ENCODE results near the gene CACNA1S.
A peak's percentile ranks its signal among the peaks of the same experiment; 100 is the strongest.

Gene CACNA1S

GRCh38 chr1:201145816-201146215 lies 33.6 kb upstream of the CACNA1S start:
- Histone ChIP-seq H3K4me3 (ENCODE audit: low read depth, low read length) (no peak overlapping the region), H3K27me3 (ENCODE audit: insufficient read depth, low read depth, severe bottlenecking) (no peaks in the 10 kb centered on the region), H3K36me3 (peaks cover 100% of the 10 kb centered on the region), H3K9me3 (ENCODE audit: severe bottlenecking) (no peaks in the 10 kb centered on the region), H3K27ac (peak overlapping the region; percentile 59)
- DNase-seq: peak; percentile 12
- no peak for TF ChIP-seq CTCF (IDR thresholded peaks at IDR 0.05; ENCODE audit: low read depth, low read length)

DNA sequence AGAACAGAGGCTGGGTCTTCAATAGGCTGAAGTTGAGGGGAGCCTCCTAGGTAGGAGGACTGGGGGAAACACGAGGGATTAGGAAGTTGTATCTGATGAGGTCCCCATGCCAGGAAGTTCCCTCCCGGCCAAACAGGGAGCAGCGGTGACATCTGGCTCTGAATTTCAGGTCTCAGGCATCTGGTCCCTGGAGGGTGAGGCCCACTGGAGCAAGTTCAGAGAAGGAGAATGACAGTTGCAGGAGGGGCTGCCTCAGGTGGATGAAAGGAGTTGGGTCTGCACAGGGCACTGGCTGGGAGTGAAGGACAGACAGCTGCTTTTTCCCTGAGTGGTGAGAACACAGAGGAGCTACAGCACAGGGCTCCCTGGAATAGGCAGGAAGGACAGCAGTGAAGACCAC lies 32.9 kb upstream of the CACNA1S start:
- Histone ChIP-seq H3K4me3 (ENCODE audit: low read depth, low read length) (no peak overlapping the region), H3K27ac (peak overlapping the region; percentile 59), H3K9me3 (ENCODE audit: severe bottlenecking) (no peaks in the 10 kb centered on the region), H3K27me3 (ENCODE audit: insufficient read depth, low read depth, severe bottlenecking) (no peaks in the 10 kb centered on the region), H3K36me3 (peaks cover 100% of the 10 kb centered on the region)
- DNase-seq: peak; percentile 59
- TF ChIP-seq CTCF (IDR thresholded peaks at IDR 0.05; ENCODE audit: low read depth, low read length): no peak

- H3K4me3 ChIP-seq (ENCODE audit: low read depth, low read length): no peak overlapping the region
- no peaks in the 10 kb centered on the region for H3K9me3 ChIP-seq (ENCODE audit: severe bottlenecking)
- peak overlapping the region; percentile 59 for H3K27ac ChIP-seq
- DNase-seq: peak; percentile 78
- peaks cover 100% of the 10 kb centered on the region for H3K36me3 ChIP-seq
- no peaks in the 10 kb centered on the region for H3K27me3 ChIP-seq (ENCODE audit: insufficient read depth, low read depth, severe bottlenecking)
- peak; percentile 36; the same call in 1 of the 2 replicates for TF ChIP-seq CTCF (IDR thresholded peaks at IDR 0.05; ENCODE audit: low read depth, low read length)
Observed at GRCh38 chr1:201144701-201145100, 32.5 kb upstream of the CACNA1S start.

DNA sequence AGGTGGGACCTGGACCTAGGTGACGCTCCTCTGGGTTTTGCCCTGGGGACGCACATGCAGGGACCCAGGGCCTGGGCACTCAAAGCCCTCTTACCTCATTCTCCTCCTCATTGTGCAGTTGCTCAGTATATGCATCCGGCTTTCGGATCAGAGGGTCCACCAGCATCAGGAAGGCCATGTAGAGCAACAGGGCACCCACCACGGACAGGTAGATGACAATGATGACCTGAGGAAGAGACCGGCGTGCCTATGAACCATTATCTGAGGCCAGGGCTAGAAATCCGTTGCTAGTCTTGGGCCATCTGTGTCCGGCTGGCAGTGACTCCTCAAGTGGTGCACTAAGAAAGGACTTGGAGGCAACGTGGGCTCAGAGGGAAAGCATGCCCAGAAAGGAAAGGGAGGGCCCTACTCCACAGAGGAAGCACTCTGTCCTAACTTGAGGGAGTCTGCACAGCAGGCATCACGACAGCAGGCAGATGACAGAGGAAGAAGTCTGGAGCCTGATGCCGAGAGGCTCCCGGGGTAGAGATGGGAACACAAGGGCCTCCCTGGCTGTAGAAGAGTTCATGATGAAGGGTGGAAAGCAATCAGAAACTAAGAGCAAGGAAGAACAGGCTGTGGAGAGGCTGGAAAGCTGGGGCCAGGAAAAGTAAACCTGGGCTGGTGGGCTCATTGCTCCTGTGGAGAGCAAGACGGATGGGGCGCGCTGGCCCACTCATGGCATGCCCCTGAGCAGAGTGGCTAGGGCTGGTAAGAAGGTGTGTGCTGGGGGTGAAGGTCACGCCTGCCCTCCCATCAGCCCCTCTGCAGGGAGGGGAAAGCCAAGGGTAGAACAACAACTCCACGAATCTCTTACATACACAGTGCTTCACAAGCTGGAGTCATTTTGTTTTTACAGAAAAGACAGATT lies 31.8 kb upstream of the CACNA1S start:
- DNase-seq: peak; percentile 19
- no peak for TF ChIP-seq CTCF (IDR thresholded peaks at IDR 0.05; ENCODE audit: low read depth, low read length)
- Histone ChIP-seq H3K4me3 (ENCODE audit: low read depth, low read length) (no peak overlapping the region), H3K27me3 (ENCODE audit: insufficient read depth, low read depth, severe bottlenecking) (no peaks in the 10 kb centered on the region), H3K9me3 (ENCODE audit: severe bottlenecking) (no peaks in the 10 kb centered on the region), H3K27ac (peak overlapping the region; percentile 13), H3K36me3 (peaks cover 100% of the 10 kb centered on the region)

GRCh38 chr1:201142849-201143725 lies 30.9 kb upstream of the CACNA1S start:
- Histone ChIP-seq H3K27me3 (ENCODE audit: insufficient read depth, low read depth, severe bottlenecking) (no peaks in the 10 kb centered on the region), H3K27ac (no peak overlapping the region), H3K4me3 (ENCODE audit: low read depth, low read length) (no peak overlapping the region), H3K9me3 (ENCODE audit: severe bottlenecking) (no peaks in the 10 kb centered on the region), H3K36me3 (peaks cover 99% of the 10 kb centered on the region)
- DNase-seq: peak; percentile 31
- no peak for TF ChIP-seq CTCF (IDR thresholded peaks at IDR 0.05; ENCODE audit: low read depth, low read length)
